GM12874 (cell line): ENCODE measurements around the gene MAP7D1.

Experiments
- CTCF ChIP-seq: IDR thresholded peaks from 2 replicates; pipeline ENCODE4 v1.5.1; 2011; ENCODE audit warnings: low read depth, mild to moderate bottlenecking, control low read depth, low read length, moderate library complexity; ENCODE audit not compliant: insufficient read depth

MAP7D1 gene

GRCh38 chr1:36114371-36114770 lies 41.6 kb upstream of the MAP7D1 start:
- TF ChIP-seq CTCF = no peak

- TF ChIP-seq CTCF = no peak
Measured at GRCh38 chr1:36115200-36115669, 40.7 kb upstream of the MAP7D1 start.

- no peak for TF ChIP-seq CTCF
Measured at GRCh38 chr1:36115931-36116330, 40.0 kb upstream of the MAP7D1 start.

- TF ChIP-seq CTCF = no peak
Measured at GRCh38 chr1:36116901-36117300, 39.1 kb upstream of the MAP7D1 start.

- TF ChIP-seq CTCF = no peak
Measured at GRCh38 chr1:36118447-36119204, 37.3 kb upstream of the MAP7D1 start.

GRCh38 chr1:36119456-36119855 lies 36.5 kb upstream of the MAP7D1 start:
- no peak for TF ChIP-seq CTCF

- no peak for TF ChIP-seq CTCF
Measured at GRCh38 chr1:36122062-36123030, 33.6 kb upstream of the MAP7D1 start.
